PFSK-1 (cell line): ENCODE data around the gene OST4.

ENCODE experiments used
- POLR2AphosphoS5 ChIP-seq: IDR thresholded peaks from 2 replicates; pipeline ENCODE4 v1.6.1; 2012; ENCODE audit warnings: low read depth, mild to moderate bottlenecking, control low read depth, low read length, moderate library complexity
- SIN3A ChIP-seq: IDR thresholded peaks from 2 replicates; pipeline ENCODE4 v1.6.1; 2012; ENCODE audit warnings: mild to moderate bottlenecking, low read length, moderate library complexity, borderline replicate concordance; ENCODE audit not compliant: insufficient read depth
- TAF1 ChIP-seq: IDR thresholded peaks from 2 replicates; pipeline ENCODE4 v1.6.1; 2012; ENCODE audit warnings: low read length, control low read depth, borderline replicate concordance; ENCODE audit not compliant: insufficient read depth

DNA sequence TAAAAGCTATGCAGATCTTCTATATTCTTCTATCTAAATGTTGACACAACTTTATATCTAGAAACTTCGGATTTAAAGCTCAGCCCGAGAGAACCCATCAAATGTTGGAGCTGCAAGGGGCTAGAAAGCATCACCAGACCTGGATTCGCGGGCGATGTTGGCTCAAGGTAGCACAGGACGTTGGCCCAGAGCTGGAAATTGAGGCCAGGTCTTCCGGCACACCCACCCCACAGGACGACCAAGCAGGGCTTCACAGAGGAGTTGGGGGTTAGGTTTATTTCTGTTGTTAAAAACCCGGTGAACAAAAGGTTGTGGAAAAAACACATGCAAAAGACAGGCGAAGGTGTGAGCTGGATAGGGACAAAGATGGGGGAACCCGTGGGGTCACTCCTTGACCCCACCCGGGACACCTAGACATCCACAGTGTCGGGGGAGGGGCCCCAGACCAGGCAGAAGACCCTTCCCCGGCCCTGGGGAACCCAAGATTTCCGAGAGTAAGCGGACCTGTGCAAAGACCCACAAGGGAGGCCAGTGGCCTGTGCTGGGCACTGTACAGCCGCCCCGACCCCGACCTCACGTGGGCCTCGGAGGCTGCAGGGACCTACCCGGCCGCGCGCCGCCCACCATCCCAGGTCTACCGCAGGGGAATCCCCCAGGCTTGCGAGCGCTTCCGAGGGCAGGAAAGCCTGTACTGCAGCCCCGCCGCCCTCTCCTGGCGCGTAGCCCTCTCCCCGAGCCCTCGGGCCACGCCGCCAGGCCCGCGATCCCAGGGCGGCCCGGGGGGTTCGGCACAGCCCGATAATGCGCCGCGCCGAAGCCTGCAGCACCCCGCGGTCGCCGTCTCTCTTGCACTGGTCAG, 21.8 kb downstream of the OST4 start:
- TF ChIP-seq POLR2AphosphoS5 (no peak), SIN3A (no peak), TAF1 (0 out of 2 replicates have a peak, but pooled peaks have one; percentile 29)
